Caco-2 (cell line): Measurements from ENCODE around the gene H3-3A. TPM values are rescaled to one million over a fixed set of nuclear protein-coding genes. Genes with fewer than 3 reads are reported as not detected.
A peak's percentile ranks its signal among the peaks of the same experiment; 100 is the strongest.

Source experiments
- BruUV-seq: library from RNA; stranded (reverse); fragments of 400-500 nt; replicated peaks from 2 replicates; lab custom pipeline; 2021; lab: Mats Ljungman, UMichigan
- CTCF ChIA-PET: fragments of 300-600 bp; sonication (Branson Sonifier 250); formaldehyde crosslinking; loops from one replicate; lab custom pipeline; 2022; ENCODE audit warnings: antibody characterized with exemption; lab: Charles Lee
- POLR2A ChIA-PET: fragments of 300-600 bp; sonication (Branson Sonifier 250); formaldehyde crosslinking; loops from one replicate; lab custom pipeline; 2022; ENCODE audit warnings: antibody characterized with exemption; lab: Charles Lee
- DNase-seq, 2 experiments: peaks; one replicate each; pipeline versions ENCODE4 v3.0.0 to v3.0.0-alpha.2; 2020 to 2022
- H3K27me3 ChIP-seq: replicated peaks from 2 replicates; pipeline ENCODE4 v1.6.0; 2011; ENCODE audit warnings: low read length; ENCODE audit not compliant: control insufficient read depth, insufficient read depth
- H3K36me3 ChIP-seq: 2 replicates; pipeline ENCODE4 v1.5.1; 2011; ENCODE audit warnings: low read length; ENCODE audit not compliant: control insufficient read depth, insufficient read depth
- H3K4me1 ChIP-seq: fragments of 250-450 bp; sonication (Bioruptor Pico); 2 replicates; pipeline ENCODE4 v1.5.1; 2020; ENCODE audit warnings: mild to moderate bottlenecking
- H3K4me3 ChIP-seq: 2 replicates; pipeline ENCODE4 v1.5.1; 2011; ENCODE audit warnings: low read depth, mild to moderate bottlenecking, control low read depth, low read length
- H3K9me3 ChIP-seq: fragments of 250-450 bp; sonication (Bioruptor Pico); 2 replicates; pipeline ENCODE4 v1.5.1; 2020; ENCODE audit warnings: mild to moderate bottlenecking, moderate library complexity
- H3K27ac Mint-ChIP-seq: one replicate; pipeline ENCODE4 v1.8.0; 2022; ENCODE audit warnings: mixed read lengths; ENCODE audit not compliant: unreplicated experiment
- H3K27me3 Mint-ChIP-seq: one replicate; pipeline ENCODE4 v1.8.0; 2022; ENCODE audit warnings: mixed read lengths; ENCODE audit not compliant: insufficient read depth, unreplicated experiment
- H3K36me3 Mint-ChIP-seq: one replicate; pipeline ENCODE4 v1.8.0; 2022; ENCODE audit warnings: mild to moderate bottlenecking, mixed read lengths; ENCODE audit not compliant: insufficient read depth, unreplicated experiment
- H3K4me1 Mint-ChIP-seq: one replicate; pipeline ENCODE4 v1.8.0; 2022; ENCODE audit warnings: low read depth, mixed read lengths; ENCODE audit not compliant: unreplicated experiment
- H3K4me3 Mint-ChIP-seq: one replicate; pipeline ENCODE4 v1.8.0; 2022; ENCODE audit warnings: mild to moderate bottlenecking, moderate library complexity, mixed read lengths; ENCODE audit not compliant: unreplicated experiment
- H3K9me3 Mint-ChIP-seq: one replicate; pipeline ENCODE4 v1.8.0; 2022; ENCODE audit warnings: mixed read lengths; ENCODE audit not compliant: unreplicated experiment
- intact Hi-C: fragments of 100-400 bp; cut with micrococcal nuclease; formaldehyde crosslinking; loops from one replicate; pipeline ENCODE4 v1.10.0; 2022; ENCODE audit not compliant: unreplicated experiment
- total RNA-seq: library from RNA; stranded (reverse); gene quantifications from 2 replicates; pipeline ENCODE4 v1.2.3, GENCODE V29; 2022
- TF ChIP-seq, protein P1 (sequence below), 2 experiments: fragments of 200-600 bp in 1 of 2; IDR thresholded peaks; 1 replicate in 1 of 2; 2 replicates in 1 of 2; pipeline versions ENCODE4 v1.5.1 to v1.8.0; 2011 to 2022; ENCODE audit warnings: antibody characterized with exemption in 1 of 2, control low read depth in 1 of 2, inconsistent platforms in 1 of 2, low read depth in 1 of 2, low read length in 1 of 2, mild to moderate bottlenecking in 1 of 2, moderate library complexity in 1 of 2; ENCODE audit not compliant: insufficient read depth in 1 of 2, severe bottlenecking in 1 of 2, unreplicated experiment in 1 of 2

Gene H3-3A
- total RNA-seq, 1 experiment from 2014 or later, result 512 TPM

DNA sequence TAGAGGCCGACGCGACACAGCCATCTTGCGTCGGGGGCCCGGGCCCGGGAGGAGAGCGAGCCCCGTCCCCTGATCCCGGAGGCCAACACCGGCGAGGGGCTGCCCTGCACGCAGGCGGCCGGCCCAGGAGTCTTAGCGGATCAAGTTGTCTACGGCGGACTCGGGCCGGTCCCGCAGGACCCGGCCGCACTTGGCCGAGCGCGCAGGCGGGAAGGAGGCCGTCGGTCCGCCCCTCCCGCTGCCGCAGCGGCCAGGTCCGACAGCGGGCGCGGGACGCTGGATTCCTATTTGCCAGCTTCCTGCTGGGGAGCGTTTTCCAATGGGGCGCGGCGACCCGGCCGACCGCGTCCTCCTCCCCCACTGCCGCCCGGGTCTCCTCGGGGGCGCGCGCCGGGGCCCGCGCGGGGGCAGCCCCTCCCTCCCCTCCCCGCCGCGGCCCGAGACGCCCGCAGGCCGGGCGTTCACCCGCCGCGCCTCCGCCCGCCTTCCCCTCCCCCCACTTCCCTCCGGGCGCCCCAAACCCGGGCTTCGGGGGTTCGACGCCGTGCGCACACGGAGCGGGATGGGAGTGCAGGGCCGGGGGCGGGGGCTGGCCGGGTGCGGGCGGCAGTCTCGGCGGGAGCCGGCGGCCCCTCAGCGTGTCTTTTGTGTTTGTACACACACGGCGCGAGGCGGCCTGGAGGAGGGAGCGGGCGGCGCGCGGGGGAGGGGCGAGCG lies 517 bp upstream of the H3-3A start:
- H3K27ac Mint-ChIP-seq, result peak overlapping the region; percentile 99

DNA sequence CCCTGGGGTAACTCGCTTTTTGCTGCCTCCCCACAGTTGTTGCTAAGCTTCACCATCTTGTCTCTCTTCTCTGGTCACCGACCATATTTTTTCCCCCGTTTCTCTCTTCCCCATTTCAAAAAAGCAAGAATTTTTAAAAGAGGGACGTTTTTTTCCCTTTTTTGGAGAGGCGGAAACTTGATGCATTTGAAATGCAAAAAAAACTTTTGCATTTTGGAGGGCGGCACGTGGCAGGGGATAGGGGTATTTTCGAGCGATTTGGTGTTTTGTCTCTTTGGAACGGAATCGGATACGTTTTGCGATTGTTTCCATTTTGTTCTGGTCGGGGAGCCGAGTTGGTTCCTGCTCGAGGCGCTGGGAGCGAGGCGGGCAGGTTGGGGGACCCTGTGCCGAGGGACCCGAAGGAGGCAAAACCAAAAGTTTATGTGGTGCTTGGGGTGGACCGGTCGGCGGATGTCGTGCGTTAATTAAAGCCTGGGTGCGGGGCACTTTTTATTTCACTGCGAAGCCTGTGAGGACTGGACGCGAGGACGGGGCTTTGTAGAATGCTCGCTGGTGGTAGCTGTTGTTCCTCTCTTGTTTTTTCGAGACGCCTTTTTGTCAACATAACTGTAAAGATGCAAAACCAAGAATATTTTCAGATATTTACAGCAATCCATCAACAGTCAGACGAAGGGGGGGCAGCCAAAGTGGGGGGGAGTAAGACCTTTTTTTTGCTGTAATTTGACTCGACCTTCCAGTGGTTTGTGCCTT lies 884 bp downstream of the H3-3A start:
- Histone ChIP-seq H3K4me3 (peak overlapping the region; percentile 65), H3K9me3 (no peaks in the 10 kb centered on the region), H3K27me3 (no peaks in the 10 kb centered on the region), H3K36me3 (no peaks in the 10 kb centered on the region; the same call in 1 of the 2 replicates), H3K4me1 (peaks cover 9% of the 10 kb centered on the region)
- peak; percentile 41 to 48 for DNase-seq
- TF ChIP-seq, protein P1, sequence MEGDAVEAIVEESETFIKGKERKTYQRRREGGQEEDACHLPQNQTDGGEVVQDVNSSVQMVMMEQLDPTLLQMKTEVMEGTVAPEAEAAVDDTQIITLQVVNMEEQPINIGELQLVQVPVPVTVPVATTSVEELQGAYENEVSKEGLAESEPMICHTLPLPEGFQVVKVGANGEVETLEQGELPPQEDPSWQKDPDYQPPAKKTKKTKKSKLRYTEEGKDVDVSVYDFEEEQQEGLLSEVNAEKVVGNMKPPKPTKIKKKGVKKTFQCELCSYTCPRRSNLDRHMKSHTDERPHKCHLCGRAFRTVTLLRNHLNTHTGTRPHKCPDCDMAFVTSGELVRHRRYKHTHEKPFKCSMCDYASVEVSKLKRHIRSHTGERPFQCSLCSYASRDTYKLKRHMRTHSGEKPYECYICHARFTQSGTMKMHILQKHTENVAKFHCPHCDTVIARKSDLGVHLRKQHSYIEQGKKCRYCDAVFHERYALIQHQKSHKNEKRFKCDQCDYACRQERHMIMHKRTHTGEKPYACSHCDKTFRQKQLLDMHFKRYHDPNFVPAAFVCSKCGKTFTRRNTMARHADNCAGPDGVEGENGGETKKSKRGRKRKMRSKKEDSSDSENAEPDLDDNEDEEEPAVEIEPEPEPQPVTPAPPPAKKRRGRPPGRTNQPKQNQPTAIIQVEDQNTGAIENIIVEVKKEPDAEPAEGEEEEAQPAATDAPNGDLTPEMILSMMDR (IDR thresholded peaks at IDR 0.05; ENCODE audit: insufficient read depth in 1 of 2, low read depth in 1 of 2, low read length in 1 of 2, severe bottlenecking in 1 of 2, unreplicated experiment in 1 of 2), result no peak
- no TSS peak for BruUV-seq
- H3K9me3 Mint-ChIP-seq, result no peaks in the 10 kb centered on the region
- CTCF ChIA-PET, result interaction anchor here (0.6 to 1.7 kb wide), 7 partner anchors 20 to 70 kb away, joined by 3 to 9 read pairs (median 3); partner anchors contain the start of gene SDE2
- peak overlapping the region; percentile 99 for H3K27ac Mint-ChIP-seq
- POLR2A ChIA-PET, result interaction anchor here (0.7 to 2.1 kb wide), 9 partner anchors 20 to 139 kb away, joined by 3 to 34 read pairs (median 6); partner anchors contain the start of genes PYCR2 and SDE2
- H3K4me1 Mint-ChIP-seq, result peaks cover 24% of the 10 kb centered on the region
- peak overlapping the region; percentile 97 for H3K4me3 Mint-ChIP-seq
- intact Hi-C loops, result loop anchor here (10.0 kb wide), 1 partner anchor 121 kb away; the partner anchor contains the start of gene ACBD3
- H3K36me3 Mint-ChIP-seq, result peaks cover 59% of the 10 kb centered on the region
- H3K27me3 Mint-ChIP-seq, result no peaks in the 10 kb centered on the region

More for the DNA sequence above, 517 bp upstream of the H3-3A start:
- no peaks in the 10 kb centered on the region for H3K27me3 Mint-ChIP-seq
- H3K9me3 ChIP-seq, result no peaks in the 10 kb centered on the region
- peak; percentile 88 to 92 for DNase-seq
- peak overlapping the region; percentile 97 for H3K4me3 Mint-ChIP-seq
- no TSS peak for BruUV-seq
- peak overlapping the region; percentile 93 for H3K4me3 ChIP-seq
- H3K4me1 Mint-ChIP-seq, result peaks cover 24% of the 10 kb centered on the region
- peaks cover 9% of the 10 kb centered on the region for H3K4me1 ChIP-seq
- no peaks in the 10 kb centered on the region for H3K27me3 ChIP-seq
- TF ChIP-seq, protein P1 (IDR thresholded peaks at IDR 0.05; ENCODE audit: insufficient read depth in 1 of 2, low read depth in 1 of 2, low read length in 1 of 2, severe bottlenecking in 1 of 2, unreplicated experiment in 1 of 2), result no peak
- H3K36me3 ChIP-seq, result no peaks in the 10 kb centered on the region
- ChIA-PET CTCF (interaction anchor here (0.5 to 1.7 kb wide), 10 partner anchors 21 to 587 kb away, joined by 3 to 9 read pairs (median 3); no protein-coding TSS in a partner anchor), POLR2A (interaction anchor here (0.5 to 2.1 kb wide), 21 partner anchors 14 to 693 kb away, joined by 3 to 34 read pairs (median 5); partner anchors contain the start of genes LIN9, PYCR2, SDE2 and SRP9)
- peaks cover 47% of the 10 kb centered on the region for H3K36me3 Mint-ChIP-seq
- no peaks in the 10 kb centered on the region for H3K9me3 Mint-ChIP-seq
- intact Hi-C loops, result loop anchor here (1.0 to 10.0 kb wide), 2 partner anchors 63 to 123 kb away; partner anchors contain the start of genes ACBD3 and SDE2
